GM12873 (cell line): ENCODE results near the gene SPTLC1.

Experiments
- CTCF ChIP-seq: IDR thresholded peaks from 2 replicates; pipeline ENCODE4 v1.5.1; 2012; ENCODE audit warnings: low read depth, mild to moderate bottlenecking, moderate library complexity, low read length, control low read depth; ENCODE audit not compliant: insufficient read depth; ENCODE audit errors: missing control alignments

The SPTLC1 gene

GRCh38 chr9:91995000-91995655 is 120.1 kb downstream of the SPTLC1 start:
- no peak for TF ChIP-seq CTCF

- no peak for TF ChIP-seq CTCF
Measured at GRCh38 chr9:91994422-91994821, 120.8 kb downstream of the SPTLC1 start.

DNA sequence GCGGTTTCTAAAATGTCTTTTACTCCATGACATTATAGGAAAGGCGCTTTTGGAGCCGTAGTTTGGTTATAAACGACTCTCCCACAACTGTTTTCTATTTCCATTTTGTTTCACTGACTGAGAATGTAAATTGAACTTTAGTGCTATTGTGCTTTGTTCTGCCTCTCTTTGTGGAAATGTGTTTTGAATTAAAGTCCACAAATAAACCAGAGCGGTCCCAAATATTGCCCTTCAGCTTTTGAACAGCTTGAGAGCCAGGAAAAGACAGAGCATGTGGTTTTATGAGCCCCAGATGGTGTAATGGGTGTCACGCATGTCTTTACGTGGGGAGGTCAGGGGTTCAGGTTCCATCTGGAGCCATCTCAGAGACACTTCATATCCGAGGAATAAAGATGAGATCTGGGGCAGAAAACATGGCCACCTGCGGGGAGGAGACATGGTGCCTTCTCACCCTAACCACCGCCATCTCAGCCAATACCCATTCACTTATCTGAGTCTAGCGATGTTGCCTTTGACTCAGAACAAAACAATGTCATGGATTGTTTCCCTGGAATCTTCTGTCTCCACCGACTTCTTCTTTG is 122.7 kb downstream of the SPTLC1 start:
- no peak for TF ChIP-seq CTCF

DNA sequence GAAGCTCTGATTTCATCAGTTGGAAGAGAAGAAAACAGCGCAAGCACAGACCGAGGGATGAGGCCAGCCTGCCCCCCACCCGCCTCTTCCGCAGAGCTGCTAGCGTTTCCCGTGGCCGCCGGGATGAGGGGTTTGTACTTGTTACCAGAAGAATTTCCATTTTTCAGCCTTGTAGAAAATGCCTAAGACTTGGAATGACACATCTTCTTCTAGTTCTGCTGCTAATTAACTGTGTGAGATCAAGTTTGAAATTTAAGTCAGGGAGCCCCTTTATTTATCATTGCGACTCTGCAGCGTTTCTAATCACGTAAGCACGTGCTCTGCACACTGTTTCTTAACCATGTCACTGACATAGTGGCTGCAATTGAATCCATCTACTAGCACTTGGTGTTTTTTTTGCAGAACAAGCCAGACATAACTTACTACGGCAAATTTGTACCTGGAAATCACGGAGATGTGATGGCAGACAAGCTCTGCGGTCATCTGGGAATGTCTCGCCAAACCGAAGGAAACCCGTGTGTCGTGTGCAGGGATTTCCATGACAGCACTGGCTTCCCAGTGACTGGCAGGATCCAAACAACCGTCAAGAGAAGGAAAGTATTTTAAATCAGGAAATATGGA is 123.4 kb downstream of the SPTLC1 start:
- no peak for TF ChIP-seq CTCF

DNA sequence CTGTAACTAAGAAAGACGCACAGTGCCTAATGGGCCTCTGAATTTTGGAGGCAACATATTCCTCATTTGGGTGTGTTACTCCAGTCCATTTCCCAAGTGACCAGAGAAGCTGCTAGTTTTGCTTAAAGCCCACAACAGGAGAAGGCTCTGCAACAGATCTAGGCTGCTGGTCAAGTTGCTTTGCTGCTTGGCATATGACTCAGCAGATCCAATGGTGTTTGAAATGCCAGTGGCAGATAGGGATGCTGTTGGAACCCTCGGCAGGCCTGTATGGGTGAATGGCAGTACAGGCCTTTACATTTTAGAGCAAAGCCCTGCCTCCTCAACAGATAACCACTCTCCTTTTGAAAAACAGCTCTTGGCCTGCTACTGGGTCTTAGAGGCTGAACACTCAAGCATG is 129.0 kb downstream of the SPTLC1 start:
- no peak for TF ChIP-seq CTCF

DNA sequence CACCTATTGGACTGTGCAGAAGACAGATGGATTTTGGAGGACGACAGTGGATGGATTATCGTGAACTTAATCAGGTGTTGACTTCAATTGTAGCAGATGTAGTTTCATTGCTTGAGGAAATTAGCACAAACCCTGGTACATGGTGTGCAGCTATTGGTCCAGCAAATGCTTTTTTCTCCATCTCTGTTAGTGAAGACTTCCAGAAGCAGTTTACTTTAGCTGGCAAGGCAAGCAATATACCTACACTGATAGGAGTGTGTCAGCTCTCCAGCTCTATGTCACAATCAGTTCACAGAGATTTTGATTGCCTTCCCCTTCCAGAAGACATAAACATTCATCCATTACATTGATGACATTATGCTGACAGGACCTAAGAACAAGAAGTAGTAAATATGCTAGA is 129.5 kb downstream of the SPTLC1 start:
- TF ChIP-seq CTCF = no peak
